GM18951 (cell line): ENCODE measurements around the gene MLYCD.

Experiments
- POLR2A ChIP-seq: IDR thresholded peaks from 4 replicates; pipeline ENCODE4 v1.6.1; 2011; ENCODE audit warnings: mild to moderate bottlenecking; ENCODE audit not compliant: insufficient read length, insufficient read depth; ENCODE audit errors: extremely low read depth
- in situ Hi-C: fragments of 300-500 bp; cut with MboI; formaldehyde crosslinking; loops from one replicate; pipeline ENCODE4 v1.12.0; 2022; ENCODE audit warnings: low sequenced_read_pairs, mixed read lengths, inconsistent platforms; ENCODE audit not compliant: unreplicated experiment

Gene MLYCD

GRCh38 chr16:83961591-83961990, 62.7 kb downstream of the MLYCD start:
- in situ Hi-C loops, result loop anchor here (25.0 kb wide), 1 partner anchor 226 kb away; the partner anchor contains the start of genes ADAD2 and TAF1C
- TF ChIP-seq POLR2A, result no peak

GRCh38 chr16:83963277-83964119, 64.6 kb downstream of the MLYCD start:
- in situ Hi-C loops, result loop anchor here (25.0 kb wide), 1 partner anchor 224 kb away; the partner anchor contains the start of genes ADAD2 and TAF1C

GRCh38 chr16:83964684-83965443, 65.9 kb downstream of the MLYCD start:
- in situ Hi-C loops, result loop anchor here (25.0 kb wide), 1 partner anchor 222 kb away; the partner anchor contains the start of genes ADAD2 and TAF1C
- no peak for TF ChIP-seq POLR2A

More at GRCh38 chr16:83963277-83964119, 64.6 kb downstream of the MLYCD start:
- TF ChIP-seq POLR2A, result no peak

- in situ Hi-C loops, result loop anchor here (25.0 kb wide), 1 partner anchor 222 kb away; the partner anchor contains the start of genes ADAD2 and TAF1C
- no peak for TF ChIP-seq POLR2A
Observed at GRCh38 chr16:83965444-83966152, 66.7 kb downstream of the MLYCD start.

- in situ Hi-C loops, result loop anchor here (25.0 kb wide), 1 partner anchor 221 kb away; the partner anchor contains the start of genes ADAD2 and TAF1C
- TF ChIP-seq POLR2A, result no peak
Observed at GRCh38 chr16:83966153-83966696, 67.3 kb downstream of the MLYCD start.

- no peak for TF ChIP-seq POLR2A
- in situ Hi-C loops, result loop anchor here (25.0 kb wide), 1 partner anchor 220 kb away; the partner anchor contains the start of genes ADAD2 and TAF1C
Observed at GRCh38 chr16:83967091-83967490, 68.2 kb downstream of the MLYCD start.

GRCh38 chr16:83967838-83968305, 69.0 kb downstream of the MLYCD start, which contains the start of gene NECAB2:
TSS of gene NECAB2 (plus strand) at chr16:83968244. CDS start at chr16:83968649, 405 bp downstream.
- TF ChIP-seq POLR2A, result no peak
- in situ Hi-C loops, result loop anchor here (25.0 kb wide), 1 partner anchor 219 kb away; the partner anchor contains the start of genes ADAD2 and TAF1C

- in situ Hi-C loops, result loop anchor here (25.0 kb wide), 1 partner anchor 219 kb away; the partner anchor contains the start of genes ADAD2 and TAF1C
- TF ChIP-seq POLR2A, result no peak
Observed at GRCh38 chr16:83968306-83968851, 69.5 kb downstream of the MLYCD start.

GRCh38 chr16:83968891-83969649, 70.2 kb downstream of the MLYCD start:
- in situ Hi-C loops, result loop anchor here (25.0 kb wide), 1 partner anchor 218 kb away; the partner anchor contains the start of genes ADAD2 and TAF1C
- no peak for TF ChIP-seq POLR2A

- no peak for TF ChIP-seq POLR2A
- in situ Hi-C loops, result loop anchor here (25.0 kb wide), 1 partner anchor 217 kb away; the partner anchor contains the start of genes ADAD2 and TAF1C
Observed at GRCh38 chr16:83969771-83970429, 71.0 kb downstream of the MLYCD start.
